Femur (tissue), 1 donor: Measurements from ENCODE around the gene LPGAT1.
A peak's percentile ranks its signal among the peaks of the same experiment; 100 is the strongest.
"Not testable (repeated sequence)": the region's sequence is repeated elsewhere in the genome, so short reads cannot be mapped to it uniquely, and the experiment has no call there.

Experiments
- DNase-seq: peaks from one replicate; pipeline ENCODE4 v3.0.0-alpha.2; 2017

Gene LPGAT1

DNA sequence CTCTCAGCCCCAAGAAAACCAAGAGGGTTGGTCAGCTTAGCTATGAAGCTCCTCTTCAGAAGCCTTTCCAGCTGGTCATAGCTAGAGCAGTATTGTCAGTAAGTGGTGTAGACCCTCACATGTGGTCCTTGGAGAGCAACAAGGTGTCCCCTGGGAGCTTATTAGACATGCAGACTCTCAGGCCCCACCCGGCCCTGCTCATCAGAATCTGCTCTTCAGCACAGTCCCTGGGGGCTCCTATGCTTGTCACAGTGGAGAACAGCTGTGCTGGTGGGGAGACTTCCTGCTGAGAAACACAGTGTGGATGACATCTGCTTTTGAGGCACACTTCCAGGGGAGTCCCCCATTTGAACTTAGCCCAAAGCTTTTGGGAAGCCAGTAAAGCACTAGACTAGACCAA is 133.2 kb downstream of the LPGAT1 start:
- peak; percentile 44 for DNase-seq

DNA sequence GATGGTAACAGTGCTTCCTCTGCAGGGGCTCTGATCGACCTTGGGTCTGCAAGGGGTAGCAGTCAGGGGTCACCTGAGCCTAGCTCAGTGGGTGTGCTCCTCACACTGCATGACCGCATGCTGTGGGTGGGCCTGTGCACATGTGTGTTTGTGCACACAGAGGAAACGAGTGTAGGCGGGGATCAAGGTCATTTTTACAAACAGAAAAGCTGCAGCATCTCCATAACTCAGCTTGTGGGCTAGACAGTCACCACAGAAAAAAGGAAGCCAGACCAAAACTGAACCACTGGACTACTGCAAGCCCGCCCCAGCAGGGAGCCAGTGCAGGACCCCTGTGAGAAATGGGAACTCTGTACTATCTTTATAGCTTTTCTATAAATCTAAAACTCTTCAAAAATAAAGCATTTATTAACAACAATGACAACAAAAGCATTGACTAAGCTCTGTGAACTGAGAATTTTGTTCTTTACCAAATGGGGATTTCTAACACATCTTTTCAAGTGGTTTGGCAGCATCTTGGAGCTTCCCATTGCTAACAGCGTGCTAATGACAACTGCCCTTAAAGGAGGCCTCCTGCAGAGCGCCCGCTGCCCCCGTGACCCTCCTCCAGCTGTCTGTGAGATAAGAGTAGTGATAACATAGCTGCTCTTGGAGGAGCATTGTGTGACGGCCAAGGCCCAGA is 135.3 kb downstream of the LPGAT1 start:
- DNase-seq, result no peak

DNA sequence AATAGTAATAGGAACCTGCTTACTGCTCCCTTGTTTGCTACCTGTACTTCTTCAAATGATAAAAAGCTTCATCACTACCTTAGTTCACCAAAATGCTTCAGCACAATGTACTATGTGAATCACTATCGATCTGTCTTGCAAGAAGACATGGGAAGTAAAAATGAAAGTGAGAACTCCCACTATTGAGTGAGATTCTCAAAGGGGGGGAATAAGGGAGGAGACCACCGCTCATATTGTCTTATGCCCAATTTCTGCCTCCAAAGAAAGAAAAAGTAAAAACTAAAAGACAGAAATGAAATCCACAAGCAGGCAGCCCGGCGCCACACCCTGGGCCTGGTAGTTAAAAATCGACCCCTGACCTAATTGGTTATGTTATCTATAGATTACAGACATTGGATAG is 136.7 kb downstream of the LPGAT1 start:
- not testable (repeated sequence) for DNase-seq
